Measurements from ENCODE around the gene CACNA2D3. TPM values are rescaled to one million over a fixed set of nuclear protein-coding genes. Genes with fewer than 3 reads are reported as not detected.

CACNA2D3 gene
- total RNA-seq, 1 donor from 2014 or later: 2.5 TPM

DNA sequence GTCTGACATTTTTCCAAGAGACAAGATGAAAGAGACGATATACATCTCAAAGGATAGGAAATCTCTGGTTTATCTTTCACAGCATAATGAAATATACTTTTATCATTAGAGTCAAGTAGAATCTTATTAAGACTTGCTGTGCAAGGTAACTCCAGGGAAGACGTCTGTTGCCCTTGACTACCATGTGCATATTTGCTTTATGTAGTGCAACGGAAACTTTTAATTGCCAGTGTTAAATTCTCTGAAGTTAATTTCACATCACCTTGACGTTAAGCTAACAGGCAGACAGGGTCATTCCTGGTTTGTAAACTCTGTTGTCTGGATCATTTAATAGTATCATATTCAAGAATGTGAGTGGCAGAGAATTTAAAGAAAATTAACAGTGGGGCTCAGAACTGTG lies 722.7 kb downstream of the CACNA2D3 start:
- no peak for DNase-seq (ENCODE audit: extremely low spot score, unreplicated experiment)
- no peak overlapping the region for H3K27ac Mint-ChIP-seq
- no peak overlapping the region for H3K4me3 Mint-ChIP-seq
- no peaks in the 10 kb centered on the region for H3K9me3 Mint-ChIP-seq
- no peaks in the 10 kb centered on the region for H3K36me3 Mint-ChIP-seq
- H3K27me3 Mint-ChIP-seq: peaks cover 53% of the 10 kb centered on the region
- H3K4me1 Mint-ChIP-seq (ENCODE audit: unreplicated experiment): peaks cover 11% of the 10 kb centered on the region
- TF ChIP-seq, protein P1, sequence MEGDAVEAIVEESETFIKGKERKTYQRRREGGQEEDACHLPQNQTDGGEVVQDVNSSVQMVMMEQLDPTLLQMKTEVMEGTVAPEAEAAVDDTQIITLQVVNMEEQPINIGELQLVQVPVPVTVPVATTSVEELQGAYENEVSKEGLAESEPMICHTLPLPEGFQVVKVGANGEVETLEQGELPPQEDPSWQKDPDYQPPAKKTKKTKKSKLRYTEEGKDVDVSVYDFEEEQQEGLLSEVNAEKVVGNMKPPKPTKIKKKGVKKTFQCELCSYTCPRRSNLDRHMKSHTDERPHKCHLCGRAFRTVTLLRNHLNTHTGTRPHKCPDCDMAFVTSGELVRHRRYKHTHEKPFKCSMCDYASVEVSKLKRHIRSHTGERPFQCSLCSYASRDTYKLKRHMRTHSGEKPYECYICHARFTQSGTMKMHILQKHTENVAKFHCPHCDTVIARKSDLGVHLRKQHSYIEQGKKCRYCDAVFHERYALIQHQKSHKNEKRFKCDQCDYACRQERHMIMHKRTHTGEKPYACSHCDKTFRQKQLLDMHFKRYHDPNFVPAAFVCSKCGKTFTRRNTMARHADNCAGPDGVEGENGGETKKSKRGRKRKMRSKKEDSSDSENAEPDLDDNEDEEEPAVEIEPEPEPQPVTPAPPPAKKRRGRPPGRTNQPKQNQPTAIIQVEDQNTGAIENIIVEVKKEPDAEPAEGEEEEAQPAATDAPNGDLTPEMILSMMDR (conservative IDR thresholded peaks at IDR 0.05): no peak

DNA sequence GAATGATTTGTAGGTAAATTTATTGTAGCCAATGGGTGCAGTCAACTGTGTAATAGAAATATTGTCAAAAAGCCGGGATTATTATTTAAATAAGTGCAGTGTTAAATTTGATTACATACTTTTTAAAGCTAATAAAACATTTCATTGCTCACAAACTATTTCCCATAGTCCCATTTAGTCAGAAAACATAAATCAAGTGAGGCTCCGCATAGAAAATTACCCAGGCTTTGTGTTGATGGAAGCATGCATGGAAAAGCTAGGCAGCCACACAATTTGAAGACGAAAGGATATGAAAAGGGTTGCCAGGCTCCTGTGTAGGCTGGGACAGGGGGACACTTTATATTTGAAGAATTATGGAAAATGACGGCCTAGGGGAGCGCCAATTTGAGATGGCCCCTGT lies 723.2 kb downstream of the CACNA2D3 start:
- TF ChIP-seq, protein P1 (conservative IDR thresholded peaks at IDR 0.05): no peak
- DNase-seq (ENCODE audit: extremely low spot score, unreplicated experiment): no peak
- Mint-ChIP-seq H3K36me3 (no peaks in the 10 kb centered on the region), H3K27me3 (peaks cover 57% of the 10 kb centered on the region), H3K27ac (no peak overlapping the region), H3K4me1 (ENCODE audit: unreplicated experiment) (peaks cover 11% of the 10 kb centered on the region), H3K4me3 (no peak overlapping the region), H3K9me3 (no peaks in the 10 kb centered on the region)

DNA sequence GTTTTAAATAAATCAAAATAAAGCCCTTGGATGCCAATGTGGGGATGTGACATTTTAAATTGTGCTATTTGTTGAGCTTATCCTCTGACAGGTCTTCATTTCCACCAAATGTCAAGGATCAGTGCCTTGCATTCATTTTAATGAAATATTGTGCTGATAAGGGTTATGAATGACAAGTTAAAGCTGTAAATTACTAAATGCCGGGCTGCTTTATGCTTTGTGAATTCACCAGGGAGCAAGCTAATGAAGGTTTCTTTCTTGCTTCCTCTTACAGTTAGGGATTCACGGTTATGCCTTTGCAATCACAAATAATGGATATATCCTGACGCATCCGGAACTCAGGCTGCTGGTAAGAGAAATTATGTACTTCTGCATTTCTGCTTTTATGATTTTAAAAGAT lies 723.8 kb downstream of the CACNA2D3 start:
- Mint-ChIP-seq H3K4me3 (no peak overlapping the region), H3K4me1 (ENCODE audit: unreplicated experiment) (peaks cover 11% of the 10 kb centered on the region), H3K27me3 (peaks cover 63% of the 10 kb centered on the region), H3K9me3 (no peaks in the 10 kb centered on the region), H3K27ac (no peak overlapping the region), H3K36me3 (no peaks in the 10 kb centered on the region)
- TF ChIP-seq, protein P1 (conservative IDR thresholded peaks at IDR 0.05): no peak
- DNase-seq (ENCODE audit: extremely low spot score, unreplicated experiment): no peak

DNA sequence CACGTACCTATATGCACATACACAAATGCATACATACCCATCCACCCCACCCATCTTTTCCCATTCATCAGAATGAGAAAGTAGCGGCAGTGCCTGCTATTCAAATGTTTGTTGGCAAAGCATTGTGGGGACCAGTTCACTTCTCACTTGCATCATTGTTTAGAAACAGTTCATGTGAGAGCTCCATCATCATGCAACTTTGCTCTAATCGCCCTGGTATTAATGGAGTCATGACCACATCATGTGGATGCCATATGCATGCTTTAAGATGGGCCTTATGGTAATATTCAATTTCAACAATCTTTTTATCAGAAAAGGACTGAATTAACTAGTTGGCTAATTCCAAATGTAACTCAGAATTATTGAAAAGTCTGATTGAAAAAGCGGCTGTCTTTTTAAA lies 725.0 kb downstream of the CACNA2D3 start:
- no peak overlapping the region for H3K4me3 Mint-ChIP-seq
- H3K9me3 Mint-ChIP-seq: no peaks in the 10 kb centered on the region
- no peaks in the 10 kb centered on the region for H3K36me3 Mint-ChIP-seq
- no peak for DNase-seq (ENCODE audit: extremely low spot score, unreplicated experiment)
- H3K4me1 Mint-ChIP-seq (ENCODE audit: unreplicated experiment): peaks cover 11% of the 10 kb centered on the region
- H3K27ac Mint-ChIP-seq: no peak overlapping the region
- H3K27me3 Mint-ChIP-seq: peaks cover 60% of the 10 kb centered on the region
- TF ChIP-seq, protein P1 (conservative IDR thresholded peaks at IDR 0.05): no peak

DNA sequence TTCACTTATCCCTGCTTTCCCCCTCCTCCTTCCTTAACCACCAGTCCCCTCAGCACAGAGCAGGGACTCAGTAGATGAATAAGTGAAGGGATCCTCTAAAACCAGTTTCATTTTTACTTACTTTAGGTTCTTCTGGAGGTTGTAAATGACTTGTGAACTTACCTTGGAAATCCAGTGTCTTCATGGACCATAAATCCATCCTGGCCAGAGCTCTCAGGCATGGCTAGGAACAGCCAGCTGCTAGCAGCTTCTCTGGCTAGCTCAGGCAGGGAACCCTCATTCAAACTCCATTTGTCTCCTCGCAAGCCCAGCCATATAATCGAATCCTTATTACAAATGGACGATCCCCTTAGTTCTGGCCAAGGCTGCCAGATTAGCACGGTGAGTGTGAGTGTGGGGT lies 727.0 kb downstream of the CACNA2D3 start:
- Mint-ChIP-seq H3K27me3 (peaks cover 63% of the 10 kb centered on the region), H3K36me3 (no peaks in the 10 kb centered on the region), H3K27ac (no peak overlapping the region), H3K4me3 (no peak overlapping the region), H3K4me1 (ENCODE audit: unreplicated experiment) (peaks cover 18% of the 10 kb centered on the region), H3K9me3 (no peaks in the 10 kb centered on the region)
- no peak for DNase-seq (ENCODE audit: extremely low spot score, unreplicated experiment)
- TF ChIP-seq, protein P1 (conservative IDR thresholded peaks at IDR 0.05): no peak

DNA sequence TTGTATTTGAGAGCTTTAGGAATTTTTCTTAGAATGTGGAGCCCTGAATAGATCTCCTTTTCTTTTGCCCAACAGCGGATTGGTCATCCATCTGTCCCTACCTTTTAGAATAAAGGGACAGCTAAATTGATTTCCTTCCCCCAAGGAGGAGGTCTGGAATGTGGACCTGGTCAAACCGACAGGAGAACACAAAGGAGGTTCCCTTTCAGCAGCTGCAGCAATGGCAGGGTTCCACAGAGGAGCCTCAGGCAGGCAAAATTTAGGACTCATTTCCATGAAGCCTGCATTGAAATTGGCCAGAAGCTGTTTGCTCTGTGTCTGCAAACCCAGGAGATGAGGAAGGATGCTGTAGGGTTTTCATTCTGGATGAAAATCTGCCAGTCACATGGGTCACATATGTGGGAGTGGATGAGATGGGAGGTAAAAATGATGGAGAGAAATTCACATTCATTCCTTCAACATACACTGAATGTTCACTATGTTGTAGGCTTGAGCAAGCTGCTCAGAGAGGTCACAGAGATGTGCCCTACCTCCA lies 728.2 kb downstream of the CACNA2D3 start:
- H3K27me3 Mint-ChIP-seq: peaks cover 58% of the 10 kb centered on the region
- H3K4me1 Mint-ChIP-seq (ENCODE audit: unreplicated experiment): peaks cover 9% of the 10 kb centered on the region
- H3K9me3 Mint-ChIP-seq: no peaks in the 10 kb centered on the region
- DNase-seq (ENCODE audit: extremely low spot score, unreplicated experiment): no peak
- TF ChIP-seq, protein P1 (conservative IDR thresholded peaks at IDR 0.05): no peak
- H3K27ac Mint-ChIP-seq: no peak overlapping the region
- no peak overlapping the region for H3K4me3 Mint-ChIP-seq
- H3K36me3 Mint-ChIP-seq: no peaks in the 10 kb centered on the region
